K562 (cell line): ENCODE data around the gene CUX1. TPM values are rescaled to one million over a fixed set of nuclear protein-coding genes. Genes with fewer than 3 reads are reported as not detected.
"Not testable (repeated sequence)": the region's sequence is repeated elsewhere in the genome, so short reads cannot be mapped to it uniquely, and the experiment has no call there.

ENCODE experiments used
- ATAC-seq: fragments of 200-7000 bp; cut with Tn5 transposase; 3 replicates; pipeline ENCODE4 v1.9.1; 2020; ENCODE audit warnings: moderate library complexity
- BruUV-seq: library from RNA; stranded (reverse); fragments of 400-500 nt; replicated peaks from 2 replicates; lab custom pipeline; 2021; lab: Mats Ljungman, UMichigan
- CTCF ChIA-PET: fragments of 300-600 bp; formaldehyde crosslinking; extraction: SDS; loops from one replicate; lab custom pipeline; 2021; ENCODE audit warnings: low intra/inter-chr PET ratio; lab: Yijun Ruan, JAX
- POLR2A ChIA-PET: fragments of 300-600, 350-650 bp; sonication (Branson Sonifier 250); formaldehyde crosslinking; extraction: SDS; loops from one replicate; lab custom pipeline; 2021; ENCODE audit warnings: antibody characterized with exemption, inconsistent platforms; lab: Yijun Ruan, JAX
- DNase-seq, 4 experiments: peaks; one replicate each; pipeline versions ENCODE4 v3.0.0 to v3.0.0-alpha.2; 2011 to 2018; ENCODE audit warnings: low spot score in 3 of 4, mixed read lengths in 3 of 4; ENCODE audit errors: extremely low read depth in 1 of 4
- FAIRE-seq: peaks from 2 replicates; lab custom pipeline; 2011; peaks lifted over from hg19 to GRCh38; lab: Jason Lieb, UNC
- H2AFZ ChIP-seq: 2 replicates; pipeline ENCODE4 v1.6.0; 2011; ENCODE audit warnings: low read depth, low read length, control low read depth, inconsistent platforms
- H3K27ac ChIP-seq: fragments of 200-600 bp; 3 replicates; pipeline ENCODE4 v1.8.0; 2011; ENCODE audit warnings: low read depth, mild to moderate bottlenecking, control low read depth, inconsistent platforms, low read length, moderate library complexity, mixed read lengths; ENCODE audit errors: extremely low read depth
- H3K27me3 ChIP-seq, 2 experiments: fragments of 300-600 bp in 1 of 2; 2 replicates in 1 of 2; 3 replicates in 1 of 2; pipeline versions ENCODE4 v1.6.0 to v1.8.0; 2011; ENCODE audit warnings: inconsistent platforms in 2 of 2, low read length in 2 of 2, mild to moderate bottlenecking in 1 of 2, mixed read lengths in 1 of 2, moderate library complexity in 1 of 2; ENCODE audit not compliant: control insufficient read depth in 2 of 2, insufficient read depth in 2 of 2
- H3K36me3 ChIP-seq: fragments of 300-600 bp; 3 replicates; pipeline ENCODE4 v1.8.0; 2011; ENCODE audit warnings: mild to moderate bottlenecking, low read length, inconsistent platforms; ENCODE audit not compliant: control insufficient read depth, insufficient read depth
- H3K4me1 ChIP-seq, 2 experiments: fragments of 200-600 bp in 1 of 2; replicated peaks in 1 of 2; 2 replicates in 1 of 2; 3 replicates in 1 of 2; pipeline versions ENCODE4 v1.5.1 to v1.8.0; 2011; ENCODE audit warnings: inconsistent platforms in 2 of 2, low read length in 2 of 2, mild to moderate bottlenecking in 1 of 2, mixed read lengths in 1 of 2, moderate library complexity in 1 of 2; ENCODE audit not compliant: control insufficient read depth in 2 of 2, insufficient read depth in 2 of 2
- H3K4me2 ChIP-seq: 2 replicates; pipeline ENCODE4 v1.6.1; 2011; ENCODE audit warnings: low read length, control low read depth, inconsistent platforms, mixed read lengths; ENCODE audit not compliant: insufficient read depth
- H3K4me3 ChIP-seq: fragments of 200-600 bp; sonication (generic), shearing (Covaris generic); 2 replicates; pipeline ENCODE4 v1.5.1; 2016; ENCODE audit warnings: control low read depth, inconsistent platforms
- H3K79me2 ChIP-seq: fragments of 200-600 bp; 3 replicates; pipeline ENCODE4 v1.8.0; 2011; ENCODE audit warnings: low read length, inconsistent platforms; ENCODE audit not compliant: control insufficient read depth, insufficient read depth
- H3K9ac ChIP-seq, 2 experiments: 2 replicates each; pipeline versions ENCODE4 v1.6.0 to v1.6.1; 2011; ENCODE audit warnings: low read depth in 2 of 2, low read length in 2 of 2, control low read depth in 1 of 2, inconsistent platforms in 1 of 2, mild to moderate bottlenecking in 1 of 2, mixed read lengths in 1 of 2; ENCODE audit not compliant: insufficient read depth in 1 of 2
- H3K9me1 ChIP-seq: one replicate; pipeline ENCODE4 v1.6.0; 2011; ENCODE audit warnings: inconsistent platforms, mild to moderate bottlenecking, low read length, moderate library complexity; ENCODE audit not compliant: control insufficient read depth, insufficient read depth
- H3K9me3 ChIP-seq: replicated peaks from 2 replicates; pipeline ENCODE4 v1.5.1; 2011; ENCODE audit warnings: low read depth, low read length, inconsistent platforms; ENCODE audit not compliant: control insufficient read depth, insufficient read depth
- H4K20me1 ChIP-seq: replicated peaks from 2 replicates; pipeline ENCODE4 v1.6.1; 2011; ENCODE audit warnings: low read length, inconsistent platforms, mixed read lengths; ENCODE audit not compliant: control insufficient read depth, insufficient read depth
- DDX20 ChIP-seq: fragments of 450-650 bp; IDR thresholded peaks from 2 replicates; pipeline ENCODE4 v1.6.1; 2016; ENCODE audit warnings: missing genetic modification characterization, low read depth, mild to moderate bottlenecking, missing compliant biosample characterization, moderate library complexity
- FOXA3 ChIP-seq, 2 experiments: fragments of 450-650 bp in 1 of 2; sonication (generic) in 1 of 2; formaldehyde crosslinking; IDR thresholded peaks in 1 of 2; conservative IDR thresholded peaks in 1 of 2; 2 replicates each; pipeline versions ENCODE4 v1.4.0 to v1.8.0; 2020 to 2022; ENCODE audit warnings: mild to moderate bottlenecking in 2 of 2, missing genetic modification reagents in 1 of 2
- PRMT5 ChIP-seq: sonication (generic); formaldehyde crosslinking; IDR thresholded peaks from 2 replicates; pipeline ENCODE4 v1.5.0; 2020; ENCODE audit warnings: missing genetic modification reagents
- PTBP1 ChIP-seq: fragments of 200-400 bp; formaldehyde crosslinking; IDR thresholded peaks from 2 replicates; pipeline ENCODE4 v1.6.1; 2017; ENCODE audit warnings: low read depth, low read length
- ZNF583 ChIP-seq: fragments of 250-450 bp; sonication (Bioruptor Pico); IDR thresholded peaks from 2 replicates; pipeline ENCODE4 v1.4.0; 2020
- ZSCAN29 ChIP-seq: fragments of 450-650 bp; IDR thresholded peaks from 2 replicates; pipeline ENCODE4 v1.6.1; 2017
- WGBS: fragments of 100-300 bp; shearing (Covaris generic); methylation state at CpG from one replicate; pipeline ENCODE4 v1.1.6; 2016; ENCODE audit warnings: low coverage, mixed read lengths; ENCODE audit not compliant: insufficient coverage; ENCODE audit errors: missing lambda C conversion rate; 5-methylcytosine and 5-hydroxymethylcytosine counted together
- in situ Hi-C: fragments of 300-500 bp; cut with MboI; formaldehyde crosslinking; loops from 4 replicates; pipeline ENCODE4 v1.15.0; 2018; ENCODE audit warnings: inconsistent platforms, mixed read lengths
- intact Hi-C: fragments of 100-400 bp; cut with micrococcal nuclease; formaldehyde crosslinking; loops from 2 replicates; pipeline ENCODE4 v1.14.2; 2022
- polyA plus RNA-seq, 8 experiments: library from polyadenylated mRNA; depleted of rRNA in 4 of 8; stranded (reverse) in 5 of 8; unstranded in 3 of 8; fragments of >200 nt; fragmentation: Nextera tagmentation in 2 of 8; fragmentation: Illumina TruSeq in 1 of 8; extraction: Ambion mirVana in 2 of 8; extraction: Trizol in 1 of 8; gene quantifications; 2 replicates each; pipeline versions ENCODE4 v1.2.1 to v1.2.3, GENCODE V29; 2011 to 2014; ENCODE audit warnings: inconsistent platforms in 1 of 8, missing spikeins in 1 of 8
- total RNA-seq, 7 experiments: library from RNA; depleted of rRNA in 6 of 7; stranded (reverse); fragments of >200 nt in 6 of 7; fragmentation: Illumina TruSeq in 2 of 7; extraction: Trizol in 2 of 7; gene quantifications; 2 replicates each; pipeline versions ENCODE4 v1.2.1 to v1.2.3, GENCODE V29; 2011 to 2021; ENCODE audit warnings: low replicate concordance in 1 of 7
- TF ChIP-seq, protein P1 (sequence below): fragments of 250-450 bp; sonication (Bioruptor Pico); IDR thresholded peaks from 2 replicates; pipeline ENCODE4 v1.4.0; 2020; ENCODE audit warnings: mild to moderate bottlenecking

CUX1 gene
- total and polyA plus RNA-seq, 9 of the 15 experiments (the other 6 are each of a cell fraction or from before 2014, with no cell fraction given): 3.6 to 55.3 (median 25.2) TPM

DNA sequence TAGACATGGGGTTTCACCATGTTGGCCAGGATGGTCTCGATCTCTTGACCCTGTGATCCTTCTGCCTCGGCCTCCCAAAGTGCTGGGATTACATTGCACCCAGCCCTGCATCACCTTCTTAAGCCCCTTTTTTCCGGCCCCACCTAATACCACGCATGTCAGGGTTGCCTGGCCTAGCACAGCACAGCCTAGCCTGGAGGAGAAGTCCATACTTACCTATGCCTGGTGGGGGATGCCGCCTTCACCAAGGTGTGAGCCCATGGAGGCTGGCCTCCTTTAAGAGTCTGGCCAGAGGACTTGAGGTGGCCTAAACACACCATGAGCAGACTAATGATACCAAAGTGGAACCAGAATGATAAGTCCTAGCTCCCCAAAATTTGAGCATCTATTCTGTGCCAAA lies 22.0 kb upstream of the CUX1 start:
- Histone ChIP-seq H3K9me1 (no peaks in the 10 kb centered on the region), H4K20me1 (no peaks in the 10 kb centered on the region), H3K9me3 (no peaks in the 10 kb centered on the region), H3K9ac (no peak overlapping the region), H3K27me3 (peaks cover 14 to 34% of the 10 kb centered on the region in 2 experiments), H3K4me3 (no peak overlapping the region), H3K79me2 (no peaks in the 10 kb centered on the region), H3K4me2 (no peak overlapping the region), H3K27ac (no peak overlapping the region), H3K36me3 (no peaks in the 10 kb centered on the region), H3K4me1 (no peaks in the 10 kb centered on the region), H2AFZ (no peak overlapping the region)
- CTCF ChIA-PET: no interaction called here
- intact Hi-C loops (no loop called here), in situ Hi-C loops (no loop called here)
- DNase-seq (no peak), FAIRE-seq (no peak), ATAC-seq (no peak)
- no TSS peak for BruUV-seq
- WGBS: 8% methylated on average over 5 of the region's 5 CpGs
- TF ChIP-seq PTBP1 (no peak), FOXA3 (CRISPR knock-in tag; conservative IDR thresholded peaks at IDR 0.05 in 1 of 2, IDR thresholded peaks at IDR 0.05 in 1 of 2) (no peak), ZSCAN29 (no peak), PRMT5 (CRISPR knock-in tag) (no peak), DDX20 (tag) (no peak), ZNF583 (CRISPR knock-in tag) (no peak)
- TF ChIP-seq, protein P1, sequence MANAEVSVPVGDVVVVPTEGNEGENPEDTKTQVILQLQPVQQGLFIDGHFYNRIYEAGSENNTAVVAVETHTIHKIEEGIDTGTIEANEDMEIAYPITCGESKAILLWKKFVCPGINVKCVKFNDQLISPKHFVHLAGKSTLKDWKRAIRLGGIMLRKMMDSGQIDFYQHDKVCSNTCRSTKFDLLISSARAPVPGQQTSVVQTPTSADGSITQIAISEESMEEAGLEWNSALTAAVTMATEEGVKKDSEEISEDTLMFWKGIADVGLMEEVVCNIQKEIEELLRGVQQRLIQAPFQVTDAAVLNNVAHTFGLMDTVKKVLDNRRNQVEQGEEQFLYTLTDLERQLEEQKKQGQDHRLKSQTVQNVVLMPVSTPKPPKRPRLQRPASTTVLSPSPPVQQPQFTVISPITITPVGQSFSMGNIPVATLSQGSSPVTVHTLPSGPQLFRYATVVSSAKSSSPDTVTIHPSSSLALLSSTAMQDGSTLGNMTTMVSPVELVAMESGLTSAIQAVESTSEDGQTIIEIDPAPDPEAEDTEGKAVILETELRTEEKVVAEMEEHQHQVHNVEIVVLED (CRISPR knock-in tag): no peak
- POLR2A ChIA-PET: interaction anchor here (0.7 to 1.4 kb wide), 2 partner anchors 9 to 13 kb away, joined by 3 read pairs; no protein-coding TSS in a partner anchor

DNA sequence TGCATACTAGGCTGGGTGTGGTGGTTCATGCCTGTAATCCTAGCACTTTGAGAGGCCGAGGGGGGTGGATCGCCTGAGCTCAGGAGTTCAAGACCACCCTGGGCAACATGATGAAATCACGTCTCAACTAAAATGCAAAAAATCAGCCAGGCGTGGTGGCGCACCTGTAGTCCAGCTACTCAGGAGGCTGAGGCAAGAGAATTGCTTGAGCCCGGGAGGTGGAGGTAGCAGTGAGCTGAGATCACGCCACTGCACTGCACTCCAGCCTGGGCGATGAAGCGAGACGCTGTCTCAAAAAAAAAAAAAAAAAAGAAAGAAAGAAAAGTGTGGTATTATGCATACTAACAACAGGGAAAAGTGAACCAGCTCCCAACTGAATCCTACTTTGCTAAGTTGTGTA lies 19.3 kb upstream of the CUX1 start:
- ATAC-seq, in situ Hi-C loops, H3K4me1 ChIP-seq, H3K9me1 ChIP-seq, intact Hi-C loops, H3K4me3 ChIP-seq, H3K9ac ChIP-seq, DNase-seq, FAIRE-seq, CTCF ChIA-PET, H3K79me2 ChIP-seq, BruUV-seq, H3K36me3 ChIP-seq, H4K20me1 ChIP-seq, H3K27ac ChIP-seq, H2AFZ ChIP-seq, H3K4me2 ChIP-seq, H3K9me3 ChIP-seq: not testable (repeated sequence)
- 12% methylated on average over 7 of the region's 10 CpGs for WGBS
- peaks cover 14 to 49% of the 10 kb centered on the region in 2 experiments for H3K27me3 ChIP-seq
- POLR2A ChIA-PET: interaction anchor here (0.7 kb wide), 1 partner anchor 49 kb away, joined by 3 read pairs; no protein-coding TSS in a partner anchor
